Stimulated activated CD8-positive, alpha-beta memory T cell treated with anti-CD3 and anti-CD28 coated beads, Interleukin-15, amount 100 ng/mL, for 24 hours (primary cell): Measurements from ENCODE around the gene STX5.
"Not testable (repeated sequence)": the region's sequence is repeated elsewhere in the genome, so short reads cannot be mapped to it uniquely, and the experiment has no call there.

Source experiments
- DNase-seq: peaks from one replicate; pipeline ENCODE4 v3.0.0-alpha.2; 2020; ENCODE audit warnings: low read depth

Gene STX5

DNA sequence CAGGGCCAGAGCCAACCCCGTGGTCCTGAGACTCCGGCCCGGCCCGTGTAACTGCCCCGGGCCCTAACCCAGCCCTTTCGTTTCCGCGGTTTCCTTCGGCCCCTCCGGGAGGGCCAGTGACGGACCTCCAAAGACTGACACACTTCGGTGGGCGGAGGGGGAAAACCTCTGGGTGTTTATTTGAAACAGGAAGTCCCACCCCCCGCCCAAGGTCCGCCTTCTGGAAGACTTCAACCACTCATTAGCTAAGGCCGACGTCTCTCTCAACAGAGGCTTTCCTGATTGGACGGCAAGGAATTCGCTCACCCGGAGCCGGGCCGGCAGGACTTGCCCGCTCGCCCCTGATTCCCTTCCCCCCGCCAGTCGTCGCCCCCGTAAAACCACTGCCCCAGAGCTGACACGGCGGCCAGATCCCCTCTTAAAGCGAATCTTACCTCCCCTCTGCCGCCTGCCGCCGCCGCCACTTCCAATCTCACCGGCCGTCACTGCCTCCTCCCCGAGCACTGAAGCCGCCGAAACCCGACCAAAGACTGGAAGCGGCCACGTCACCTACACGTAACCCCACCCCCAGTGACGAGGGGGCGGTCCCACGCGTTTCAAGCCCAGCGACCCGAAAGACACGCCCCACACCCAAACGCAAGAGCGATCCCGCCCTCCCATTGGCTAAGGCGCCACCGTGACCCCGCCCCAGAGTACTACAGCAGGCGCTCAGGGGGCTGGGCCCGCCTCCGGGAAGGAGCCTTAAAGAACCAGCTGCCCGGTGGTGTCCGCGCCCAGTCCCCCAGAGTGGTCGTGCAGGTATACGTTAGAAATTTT, at the start of gene STX5:
Gene STX5, minus strand, starts transcription at position 532 of the 816 bp plus-strand sequence. CDS start 808 bp downstream, outside the sequence.
- DNase-seq: peak; percentile 97

GRCh38 chr11:62880803-62881578, 49.1 kb upstream of the STX5 start, which contains the start of gene SLC3A2:
Gene SLC3A2 (plus strand): TSS chr11:62880896. CDS start chr11:62881024, 128 bp downstream.
- DNase-seq: peak; percentile 71

DNA sequence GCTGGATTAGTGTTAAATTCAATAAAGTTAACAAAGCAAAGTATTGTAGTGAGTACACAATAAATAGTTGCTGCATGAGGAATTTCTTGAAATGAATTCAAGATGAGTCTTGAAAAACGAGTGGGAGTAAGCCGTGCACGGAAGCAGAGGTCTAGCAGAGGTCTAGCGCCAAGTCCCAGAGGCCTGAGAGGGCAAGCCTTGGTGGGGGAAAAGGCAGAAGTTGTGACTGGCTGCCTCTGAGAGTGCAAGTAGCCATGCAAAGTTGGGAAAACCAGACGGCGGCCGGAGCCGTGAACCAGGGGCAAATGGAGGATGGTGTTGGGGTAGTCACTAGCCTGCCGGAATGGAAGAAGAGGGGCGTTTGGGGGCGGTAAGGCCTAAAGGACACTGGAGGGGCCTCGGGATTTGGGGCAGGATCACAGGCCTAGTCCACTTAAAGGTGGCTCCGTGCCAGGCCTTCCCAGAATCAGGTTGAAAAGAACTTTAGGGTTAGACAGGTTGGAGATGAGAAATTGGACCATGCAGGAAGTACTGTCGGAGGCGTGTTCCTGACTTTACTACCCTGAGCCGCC, 48.5 kb upstream of the STX5 start:
- DNase-seq: no peak

GRCh38 chr11:62879235-62879978, 47.6 kb upstream of the STX5 start:
- no peak for DNase-seq

DNA sequence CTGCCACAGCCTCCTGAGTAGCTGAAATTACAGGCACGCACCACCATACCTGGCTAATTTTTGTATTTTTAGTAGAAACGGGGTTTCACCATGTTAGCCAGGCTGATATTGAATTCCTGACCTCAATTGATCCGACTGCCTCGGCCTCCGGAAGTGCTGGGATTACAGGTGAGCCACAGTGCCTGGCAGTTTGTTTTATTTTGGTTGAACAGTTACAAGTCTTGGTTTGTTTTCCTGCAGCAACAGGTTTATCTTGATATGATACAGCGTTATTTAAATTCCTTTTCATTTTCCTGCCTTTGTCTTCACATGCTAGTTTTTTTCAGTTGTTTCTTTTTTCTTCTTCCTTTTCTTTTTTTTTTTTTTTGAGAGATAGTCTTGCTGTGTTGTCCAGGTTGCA, 44.9 kb upstream of the STX5 start:
- no peak for DNase-seq

GRCh38 chr11:62875698-62876478, 44.0 kb upstream of the STX5 start:
- DNase-seq: no peak

- DNase-seq: no peak
Observed at GRCh38 chr11:62874851-62875250, 43.0 kb upstream of the STX5 start.

DNA sequence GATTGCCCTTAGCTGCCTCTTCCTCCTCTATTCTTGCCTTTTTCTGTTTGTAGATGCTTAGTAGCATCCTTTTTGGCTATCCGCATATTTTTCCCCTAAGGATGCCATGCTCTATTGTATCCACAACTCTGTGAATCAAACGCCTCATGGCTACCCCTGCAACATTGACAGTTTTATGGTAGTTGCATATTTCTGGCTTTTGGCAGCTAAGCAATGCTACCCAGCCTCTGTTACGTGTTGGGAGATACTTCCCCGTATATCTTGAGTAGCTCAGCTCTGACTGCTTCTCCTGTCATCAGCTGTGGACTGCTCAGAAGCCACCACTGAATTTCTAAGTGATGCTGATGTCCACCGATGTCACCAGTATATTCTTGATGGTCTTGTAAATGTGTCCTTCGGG, 33.8 kb upstream of the STX5 start:
- DNase-seq: no peak

GRCh38 chr11:62863687-62864335, 32.0 kb upstream of the STX5 start:
- no peak for DNase-seq

GRCh38 chr11:62861564-62862192, 29.8 kb upstream of the STX5 start:
- not testable (repeated sequence) for DNase-seq

- DNase-seq: no peak
Observed at GRCh38 chr11:62860835-62861563, 29.1 kb upstream of the STX5 start.

- DNase-seq: not testable (repeated sequence)
Observed at GRCh38 chr11:62859281-62859703, 27.4 kb upstream of the STX5 start.

DNA sequence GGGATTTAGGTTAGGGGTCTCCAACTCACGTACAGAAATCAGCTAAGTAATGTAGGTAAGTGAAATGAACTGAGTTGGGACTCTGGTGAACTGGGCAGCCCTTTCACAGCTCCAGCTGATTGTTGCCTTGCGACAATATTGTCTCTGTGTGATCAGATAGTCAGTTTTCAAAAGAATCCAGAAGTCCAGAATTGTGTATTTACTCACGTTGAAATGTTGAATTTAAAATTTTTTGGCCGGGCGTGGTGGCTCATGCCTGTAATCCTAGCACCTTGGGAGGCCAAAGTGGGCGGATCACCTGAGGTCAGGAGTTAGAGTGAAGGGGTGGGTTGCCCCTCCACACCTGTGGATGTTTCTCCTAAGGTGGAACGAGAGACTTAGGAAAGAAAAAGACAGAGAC, 26.4 kb upstream of the STX5 start:
- no peak for DNase-seq

DNA sequence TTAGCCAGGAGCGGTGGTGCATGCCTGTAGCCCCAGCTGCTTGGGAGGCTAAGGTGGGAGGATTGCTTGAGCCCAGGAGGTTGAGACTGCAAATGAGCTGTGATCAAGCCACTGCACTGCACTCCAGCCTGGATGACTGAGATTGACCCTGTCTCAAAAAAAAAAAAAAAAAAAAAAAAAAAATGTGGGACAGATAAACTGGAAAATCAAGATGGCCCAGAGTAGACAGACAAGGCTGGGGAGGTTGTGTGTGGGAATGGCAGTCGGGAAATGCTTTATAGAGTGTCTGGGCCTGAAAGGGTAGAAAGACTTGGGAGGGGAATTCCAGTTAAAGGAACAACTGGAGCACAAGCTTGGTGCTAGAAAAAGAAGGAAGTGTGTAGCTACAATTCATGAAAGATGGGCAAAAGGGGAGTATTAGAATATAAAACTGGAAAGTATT, 25.7 kb upstream of the STX5 start:
- DNase-seq: no peak

GRCh38 chr11:62856333-62856895, 24.6 kb upstream of the STX5 start:
- no peak for DNase-seq

- DNase-seq: peak; percentile 98
Observed at GRCh38 chr11:62855571-62856332, 23.9 kb upstream of the STX5 start.

GRCh38 chr11:62854825-62855570, 23.1 kb upstream of the STX5 start:
- DNase-seq: no peak
